PC-3 (cell line): ENCODE data around the gene CMTM3. TPM values are rescaled to one million over a fixed set of nuclear protein-coding genes. Genes with fewer than 3 reads are reported as not detected.
"Not testable (repeated sequence)": the region's sequence is repeated elsewhere in the genome, so short reads cannot be mapped to it uniquely, and the experiment has no call there.

Experiments used
- ATAC-seq: fragments of 200-7000 bp; cut with Tn5 transposase; 2 replicates; pipeline ENCODE4 v1.9.1; 2020; ENCODE audit warnings: mild to moderate bottlenecking, moderate library complexity
- BruUV-seq: library from RNA; stranded (reverse); fragments of 400-500 nt; replicated peaks from 2 replicates; lab custom pipeline; 2021; lab: Mats Ljungman, UMichigan
- CTCF ChIA-PET: fragments of 300-600 bp; sonication (Branson Sonifier 250); formaldehyde crosslinking; loops from one replicate; lab custom pipeline; 2022; ENCODE audit warnings: antibody characterized with exemption; lab: Charles Lee
- POLR2A ChIA-PET: fragments of 300-600 bp; sonication (Branson Sonifier 250); formaldehyde crosslinking; loops from one replicate; lab custom pipeline; 2022; ENCODE audit warnings: antibody characterized with exemption; ENCODE audit not compliant: unreplicated experiment; lab: Charles Lee
- DNase-seq: peaks from one replicate; pipeline ENCODE4 v3.0.0-alpha.2; 2015
- H2AFZ ChIP-seq: fragments of 300-600 bp; sonication (generic); 2 replicates; pipeline ENCODE4 v1.6.0; 2016; ENCODE audit warnings: antibody characterized with exemption, low read length
- H3F3A ChIP-seq: fragments of 300-600 bp; sonication (generic); one replicate; pipeline ENCODE4 v1.6.0; 2017; ENCODE audit warnings: antibody characterized with exemption, low read length, control low read depth, mild to moderate bottlenecking; ENCODE audit not compliant: unreplicated experiment
- H3K27ac ChIP-seq: fragments of 300-600 bp; sonication (generic); 2 replicates; pipeline ENCODE4 v1.5.1; 2016; ENCODE audit warnings: mild to moderate bottlenecking, low read length
- H3K27me3 ChIP-seq: fragments of 300-600 bp; sonication (generic); 2 replicates; pipeline ENCODE4 v1.6.1; 2016; ENCODE audit warnings: low read length, mixed read lengths
- H3K36me3 ChIP-seq: fragments of 300-600 bp; sonication (generic); 2 replicates; pipeline ENCODE4 v1.6.1; 2016; ENCODE audit warnings: low read depth, mixed run types, low read length, mixed read lengths
- H3K4me1 ChIP-seq: fragments of 300-600 bp; sonication (generic); 2 replicates; pipeline ENCODE4 v1.5.1; 2016; ENCODE audit warnings: low read length; ENCODE audit not compliant: insufficient read depth
- H3K4me2 ChIP-seq: fragments of 300-600 bp; sonication (generic); 2 replicates; pipeline ENCODE4 v1.6.0; 2016; ENCODE audit warnings: low read length
- H3K4me3 ChIP-seq: fragments of 300-600 bp; sonication (generic); 2 replicates; pipeline ENCODE4 v1.5.1; 2016; ENCODE audit warnings: mild to moderate bottlenecking, low read length, mixed read lengths
- H3K79me2 ChIP-seq: fragments of 300-600 bp; sonication (generic); 2 replicates; pipeline ENCODE4 v1.6.1; 2017; ENCODE audit warnings: low read length, mixed read lengths
- H3K9ac ChIP-seq: fragments of 300-600 bp; sonication (generic); 2 replicates; pipeline ENCODE4 v1.6.0; 2016; ENCODE audit warnings: mild to moderate bottlenecking, low read length
- H3K9me2 ChIP-seq: fragments of 300-600 bp; sonication (generic); replicated peaks from 2 replicates; pipeline ENCODE4 v1.6.1; 2016; ENCODE audit warnings: mixed run types, low read length, mixed read lengths
- H3K9me3 ChIP-seq: fragments of 300-600 bp; sonication (generic); 2 replicates; pipeline ENCODE4 v1.6.1; 2016; ENCODE audit warnings: low read length, mixed read lengths
- H4K20me1 ChIP-seq: fragments of 300-600 bp; sonication (generic); 2 replicates; pipeline ENCODE4 v1.6.1; 2016; ENCODE audit warnings: low read length, mixed read lengths
- CTCF ChIP-seq: fragments of 300-600 bp; sonication (generic); conservative IDR thresholded peaks from 2 replicates; pipeline ENCODE4 v1.5.1; 2017; ENCODE audit warnings: antibody characterized with exemption, low read depth, mild to moderate bottlenecking, low read length
- EZH2 ChIP-seq: fragments of 300-600 bp; sonication (generic); IDR thresholded peaks from one replicate; pipeline ENCODE4 v1.6.1; 2017; ENCODE audit warnings: antibody characterized with exemption, mild to moderate bottlenecking, low read length; ENCODE audit not compliant: unreplicated experiment
- EZH2phosphoT487 ChIP-seq: fragments of 300-600 bp; sonication (generic); IDR thresholded peaks from 2 replicates; pipeline ENCODE4 v1.6.1; 2018; ENCODE audit warnings: mild to moderate bottlenecking, antibody characterized with exemption, low read length, borderline replicate concordance
- intact Hi-C: fragments of 100-400 bp; cut with micrococcal nuclease; formaldehyde crosslinking; loops from 2 replicates; pipeline ENCODE4 v1.9.0; 2023
- total RNA-seq: library from RNA; depleted of rRNA; stranded (reverse); fragments of >200 nt; gene quantifications from 2 replicates; pipeline ENCODE4 v1.2.3, GENCODE V29; 2014

Gene CMTM3
- total RNA-seq, 1 experiment from 2014 or later = 9.5 TPM

GRCh38 chr16:66660422-66661209, 56.1 kb downstream of the CMTM3 start:
- H3K27ac ChIP-seq = peak overlapping the region; percentile 65
- BruUV-seq = no TSS peak
- no peaks in the 10 kb centered on the region for H3K27me3 ChIP-seq
- H2AFZ ChIP-seq = peak overlapping the region; percentile 31; the same call in 1 of the 2 replicates
- no peaks in the 10 kb centered on the region for H4K20me1 ChIP-seq
- TF ChIP-seq EZH2phosphoT487 (no peak), CTCF (0 out of 2 replicates have a peak, but pooled peaks have one; percentile 14)
- ChIA-PET CTCF (interaction anchor here (0.5 to 1.1 kb wide), 3 partner anchors 52 to 212 kb away, joined by 3 to 6 read pairs (median 3); no protein-coding TSS in a partner anchor), POLR2A (no interaction called here)
- no peaks in the 10 kb centered on the region for H3K9me3 ChIP-seq
- H3K79me2 ChIP-seq = peaks cover 24% of the 10 kb centered on the region
- H3K4me3 ChIP-seq = peak overlapping the region; percentile 5; the same call in 1 of the 2 replicates
- no peaks in the 10 kb centered on the region for H3K36me3 ChIP-seq
- H3K9ac ChIP-seq = no peak overlapping the region
- peak overlapping the region; percentile 57 for H3K4me2 ChIP-seq
- ATAC-seq = peak; percentile 96
- H3F3A ChIP-seq = no peaks in the 10 kb centered on the region
- no peaks in the 10 kb centered on the region for H3K9me2 ChIP-seq
- H3K4me1 ChIP-seq = peaks cover 21% of the 10 kb centered on the region
- intact Hi-C loops = loop anchor here (5.0 kb wide), 1 partner anchor 37 kb away; the partner anchor contains the start of gene CMTM4
- DNase-seq = peak; percentile 73

- intact Hi-C loops = loop anchor here (5.0 kb wide), 1 partner anchor 36 kb away; the partner anchor contains the start of gene CMTM4
- TF ChIP-seq EZH2 (no peak), EZH2phosphoT487 (no peak), CTCF (no peak)
- no TSS peak for BruUV-seq
- no peak overlapping the region for H3K9ac ChIP-seq
- no peak; the same call in 1 of the 2 replicates for ATAC-seq
- peaks cover 21% of the 10 kb centered on the region for H3K79me2 ChIP-seq
- no peak for DNase-seq
- peak overlapping the region; percentile 65 for H3K27ac ChIP-seq
- H3F3A ChIP-seq = no peaks in the 10 kb centered on the region
- ChIA-PET CTCF (interaction anchor here (0.5 to 1.1 kb wide), 2 partner anchors 52 to 208 kb away, joined by 3 to 6 read pairs; no protein-coding TSS in a partner anchor), POLR2A (no interaction called here)
- no peaks in the 10 kb centered on the region for H3K27me3 ChIP-seq
- H3K4me3 ChIP-seq = peak overlapping the region; percentile 5; the same call in 1 of the 2 replicates
- H3K4me2 ChIP-seq = peak overlapping the region; percentile 57
- no peaks in the 10 kb centered on the region for H4K20me1 ChIP-seq
- H2AFZ ChIP-seq = peak overlapping the region; percentile 31; the same call in 1 of the 2 replicates
- no peaks in the 10 kb centered on the region for H3K36me3 ChIP-seq
- no peaks in the 10 kb centered on the region for H3K9me3 ChIP-seq
- H3K4me1 ChIP-seq = peaks cover 21% of the 10 kb centered on the region
- no peaks in the 10 kb centered on the region for H3K9me2 ChIP-seq
Observed at GRCh38 chr16:66661210-66661560, 56.7 kb downstream of the CMTM3 start.

DNA sequence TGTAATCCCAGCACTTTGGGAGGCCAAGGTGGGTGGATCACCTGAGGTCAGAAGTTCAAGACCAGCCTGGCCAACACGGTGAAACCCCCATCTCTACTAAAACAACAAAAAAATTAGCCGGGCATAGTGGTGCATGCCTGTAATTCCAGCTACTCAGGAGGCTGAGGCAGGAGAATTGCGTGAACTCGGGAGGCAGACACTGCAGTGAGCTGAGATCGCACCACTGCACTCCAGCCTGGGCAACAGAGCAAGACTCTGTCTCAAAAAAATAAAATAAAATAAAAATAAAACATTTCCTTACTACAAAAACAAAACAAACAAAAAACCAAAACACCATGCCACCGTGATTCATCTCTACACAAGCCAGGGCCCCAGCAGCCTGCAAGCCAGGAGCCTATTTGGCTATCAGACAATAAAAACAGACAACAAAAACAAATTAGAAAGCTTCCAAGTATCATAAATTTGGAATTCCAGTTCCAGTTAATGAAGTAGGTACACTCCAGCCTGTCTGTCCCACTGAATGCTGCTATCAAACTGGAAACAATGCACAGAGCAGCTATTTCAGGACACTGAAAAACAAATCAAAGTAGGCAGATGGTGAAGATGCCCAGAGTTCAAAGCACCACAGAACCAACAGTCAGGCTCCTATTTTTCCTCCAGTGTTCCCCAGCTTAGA, 57.3 kb downstream of the CMTM3 start:
- H3K9me3 ChIP-seq, H3K4me3 ChIP-seq, BruUV-seq, H3K9me2 ChIP-seq, H4K20me1 ChIP-seq, H2AFZ ChIP-seq, ATAC-seq, H3K27me3 ChIP-seq, H3K27ac ChIP-seq, H3K36me3 ChIP-seq, H3K9ac ChIP-seq, DNase-seq, H3K4me2 ChIP-seq, POLR2A ChIA-PET, H3F3A ChIP-seq: not testable (repeated sequence)
- CTCF ChIA-PET = interaction anchor here (0.8 to 1.2 kb wide), 3 partner anchors 53 to 206 kb away, joined by 3 to 4 read pairs (median 3); no protein-coding TSS in a partner anchor
- intact Hi-C loops = loop anchor here (5.0 kb wide), 1 partner anchor 35 kb away; the partner anchor contains the start of gene CMTM4
- Histone ChIP-seq H3K79me2 (peaks cover 21% of the 10 kb centered on the region), H3K4me1 (peaks cover 21% of the 10 kb centered on the region)
